HepG2 (cell line): ENCODE measurements around the gene TBC1D1. TPM values are rescaled to one million over a fixed set of nuclear protein-coding genes. Genes with fewer than 3 reads are reported as not detected.

Experiments
- ATAC-seq: fragments of 200-7000 bp; cut with Tn5 transposase; 3 replicates; pipeline ENCODE4 v1.9.1; 2020; ENCODE audit warnings: mild to moderate bottlenecking, moderate library complexity
- BruUV-seq: library from RNA; stranded (reverse); fragments of 400-500 nt; replicated peaks from 2 replicates; lab custom pipeline; 2021; lab: Mats Ljungman, UMichigan
- CTCF ChIA-PET: fragments of 300-600 bp; formaldehyde crosslinking; extraction: SDS; loops from one replicate; lab custom pipeline; 2021; ENCODE audit warnings: low total read pairs, inconsistent platforms, low intra/inter-chr PET ratio; lab: Yijun Ruan, JAX
- POLR2A ChIA-PET: fragments of 350-600 bp; sonication (Branson Sonifier 250); formaldehyde crosslinking; loops from one replicate; lab custom pipeline; 2020; ENCODE audit warnings: antibody characterized with exemption, inconsistent platforms; lab: Yijun Ruan, JAX
- DNase-seq: peaks from one replicate; pipeline ENCODE4 v3.0.0-alpha.2; 2015; ENCODE audit warnings: low spot score
- FAIRE-seq: peaks from 3 replicates; lab custom pipeline; 2011; peaks lifted over from hg19 to GRCh38; lab: Jason Lieb, UNC
- H2AFZ ChIP-seq: one replicate; pipeline ENCODE4 v1.6.1; 2011; ENCODE audit warnings: low read length, inconsistent platforms
- H3K27ac ChIP-seq: fragments of 300-600 bp; 3 replicates; pipeline ENCODE4 v1.8.0; 2011; ENCODE audit warnings: mixed run types, mild to moderate bottlenecking, mixed read lengths, low read length, inconsistent platforms; ENCODE audit not compliant: insufficient read depth; ENCODE audit errors: extremely low read length
- H3K27me3 ChIP-seq, 2 experiments: fragments of 200-600 bp in 1 of 2; 2 replicates in 1 of 2; 3 replicates in 1 of 2; pipeline versions ENCODE4 v1.6.0 to v1.8.0; 2011; ENCODE audit warnings: low read length in 2 of 2, mild to moderate bottlenecking in 2 of 2, moderate library complexity in 2 of 2, inconsistent platforms in 1 of 2; ENCODE audit not compliant: insufficient read depth in 2 of 2, control insufficient read depth in 1 of 2
- H3K36me3 ChIP-seq, 2 experiments: fragments of 200-600 bp in 1 of 2; replicated peaks in 1 of 2; 2 replicates in 1 of 2; 3 replicates in 1 of 2; pipeline versions ENCODE4 v1.5.1 to v1.8.0; 2011; ENCODE audit warnings: low read length in 2 of 2, inconsistent platforms in 1 of 2; ENCODE audit not compliant: insufficient read depth in 2 of 2, control insufficient read depth in 1 of 2
- H3K4me1 ChIP-seq: 2 replicates; pipeline ENCODE4 v1.5.1; 2012; ENCODE audit warnings: low read length, inconsistent platforms; ENCODE audit not compliant: insufficient read depth
- H3K4me2 ChIP-seq: 2 replicates; pipeline ENCODE4 v1.6.0; 2011; ENCODE audit warnings: low read depth, low read length, inconsistent platforms
- H3K4me3 ChIP-seq, 3 experiments: fragments of 200-600 bp in 1 of 3; sonication (generic), shearing (Covaris generic) in 1 of 3; replicated peaks in 1 of 3; 2 replicates each; pipeline ENCODE4 v1.5.1; 2011 to 2016; ENCODE audit warnings: low read length in 3 of 3, inconsistent platforms in 2 of 3, low read depth in 2 of 3, mild to moderate bottlenecking in 2 of 3, control low read depth in 1 of 3, mixed read lengths in 1 of 3; ENCODE audit not compliant: insufficient read depth in 1 of 3
- H3K79me2 ChIP-seq: one replicate; pipeline ENCODE4 v1.6.1; 2011; ENCODE audit warnings: low read length, inconsistent platforms; ENCODE audit not compliant: insufficient read depth
- H3K9ac ChIP-seq: 2 replicates; pipeline ENCODE4 v1.6.0; 2011; ENCODE audit warnings: mild to moderate bottlenecking, low read depth, low read length, inconsistent platforms; ENCODE audit not compliant: insufficient read depth
- H3K9me3 ChIP-seq: 2 replicates; pipeline ENCODE4 v1.5.1; 2012; ENCODE audit warnings: mild to moderate bottlenecking, low read length
- H4K20me1 ChIP-seq: 2 replicates; pipeline ENCODE4 v1.6.0; 2011; ENCODE audit warnings: inconsistent platforms, mild to moderate bottlenecking, low read length, moderate library complexity; ENCODE audit not compliant: insufficient read depth
- MIER3 ChIP-seq: IDR thresholded peaks from 2 replicates; pipeline ENCODE4 v1.6.1; 2016; ENCODE audit warnings: missing compliant biosample characterization, borderline replicate concordance
- REL ChIP-seq: sonication (generic); formaldehyde crosslinking; conservative IDR thresholded peaks from 2 replicates; pipeline ENCODE4 v1.8.0; 2022; ENCODE audit warnings: mild to moderate bottlenecking, missing genetic modification reagents, moderate library complexity
- ZMYM4 ChIP-seq: sonication (generic); formaldehyde crosslinking; IDR thresholded peaks from 2 replicates; pipeline ENCODE4 v1.8.1; 2023; ENCODE audit warnings: mild to moderate bottlenecking, missing genetic modification reagents
- ZNF136 ChIP-seq: sonication (generic); formaldehyde crosslinking; IDR thresholded peaks from 2 replicates; pipeline ENCODE4 v1.8.1; 2022; ENCODE audit warnings: low read depth, mild to moderate bottlenecking, moderate library complexity, missing genetic modification reagents
- ZNF17 ChIP-seq: sonication (generic); formaldehyde crosslinking; IDR thresholded peaks from 2 replicates; pipeline ENCODE4 v1.5.0; 2020; ENCODE audit warnings: mild to moderate bottlenecking, missing genetic modification reagents
- ZNF451 ChIP-seq: sonication (generic); formaldehyde crosslinking; IDR thresholded peaks from 2 replicates; pipeline ENCODE4 v1.5.0; 2020; ENCODE audit warnings: mild to moderate bottlenecking, missing genetic modification reagents
- ZNF598 ChIP-seq: sonication (generic); formaldehyde crosslinking; IDR thresholded peaks from 2 replicates; pipeline ENCODE4 v1.5.1; 2020; ENCODE audit warnings: mild to moderate bottlenecking, missing genetic modification reagents, borderline replicate concordance
- ZNF660 ChIP-seq: sonication (generic); formaldehyde crosslinking; IDR thresholded peaks from 2 replicates; pipeline ENCODE4 v1.5.1; 2020; ENCODE audit warnings: mild to moderate bottlenecking, low read depth, missing genetic modification reagents, borderline replicate concordance
- ZNF792 ChIP-seq: IDR thresholded peaks from 2 replicates; pipeline ENCODE4 v1.6.1; 2016
- WGBS: methylation state at CpG from one replicate; pipeline ENCODE4 v1.1.6; 2017; ENCODE audit warnings: low lambda C conversion rate; 5-methylcytosine and 5-hydroxymethylcytosine counted together
- in situ Hi-C: cut with HindIII; loops from 2 replicates; pipeline ENCODE4 v1.10.0; 2017; ENCODE audit warnings: low pct_unique_long_range_greater_than_20kb; ENCODE audit not compliant: extremely low pct_ligation_motif_present
- intact Hi-C: fragments of 100-400 bp; cut with micrococcal nuclease; formaldehyde crosslinking; loops from one replicate; pipeline ENCODE4 v1.10.0; 2022; ENCODE audit not compliant: unreplicated experiment
- polyA plus RNA-seq, 8 experiments: library from polyadenylated mRNA; depleted of rRNA in 3 of 8; stranded (reverse) in 7 of 8; unstranded in 1 of 8; fragments of >200 nt; fragmentation: Illumina TruSeq in 4 of 8; extraction: Trizol in 4 of 8; gene quantifications; 2 replicates each; pipeline versions ENCODE4 v1.2.1 to v1.2.3, GENCODE V29; 2011 to 2016; ENCODE audit warnings: low read depth in 4 of 8, missing spikeins in 1 of 8, mixed read lengths in 1 of 8; ENCODE audit not compliant: insufficient read depth in 1 of 8
- total RNA-seq, 5 experiments: library from RNA; depleted of rRNA; stranded (reverse); fragments of >200 nt; fragmentation: Illumina TruSeq; extraction: Trizol; gene quantifications; 2 replicates each; pipeline ENCODE4 v1.2.3, GENCODE V29; 2016; ENCODE audit warnings: low read depth in 1 of 5
- TF ChIP-seq, protein P1 (sequence below): sonication (generic); formaldehyde crosslinking; IDR thresholded peaks from 2 replicates; pipeline ENCODE4 v1.5.1; 2020; ENCODE audit warnings: missing genetic modification reagents, mild to moderate bottlenecking, borderline replicate concordance
- TF ChIP-seq, protein P2 (sequence below): sonication (generic); formaldehyde crosslinking; IDR thresholded peaks from 2 replicates; pipeline ENCODE4 v1.8.0; 2022; ENCODE audit warnings: mild to moderate bottlenecking, missing genetic modification reagents, moderate library complexity

The TBC1D1 gene
- total and polyA plus RNA-seq, 2 of the 13 experiments (the other 11 are each of a cell fraction or from before 2014, with no cell fraction given) = 37.3 to 62.8 TPM

DNA sequence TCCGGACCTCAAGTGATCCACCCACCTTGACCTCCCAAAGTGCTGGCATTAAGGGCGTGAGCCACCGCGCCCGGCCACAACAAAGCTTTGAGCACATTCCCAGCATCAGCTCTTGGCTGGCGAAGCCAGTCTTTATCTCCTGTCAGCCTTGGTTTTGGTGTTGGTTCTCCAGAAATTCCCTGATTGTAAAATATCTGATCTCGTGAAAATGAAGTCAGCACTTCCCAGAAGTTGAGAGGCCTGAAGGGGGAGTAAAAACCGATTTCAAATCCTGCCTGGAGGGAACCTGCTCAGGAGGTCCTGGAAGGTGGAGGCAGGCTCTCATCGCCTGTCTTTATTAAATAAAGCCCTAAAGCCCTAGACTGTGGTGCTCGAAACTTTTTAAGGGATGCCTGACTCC lies 102.9 kb downstream of the TBC1D1 start:
- peaks cover 31% of the 10 kb centered on the region for H3K4me1 ChIP-seq
- no peak overlapping the region for H3K27ac ChIP-seq
- TF ChIP-seq ZNF598 (CRISPR knock-in tag) (no peak), ZNF451 (no peak), ZNF660 (no peak), ZNF17 (CRISPR knock-in tag) (no peak), ZNF792 (CRISPR knock-in tag) (no peak), ZNF136 (CRISPR knock-in tag) (no peak), MIER3 (CRISPR knock-in tag) (no peak), ZMYM4 (CRISPR knock-in tag) (no peak), REL (no peak)
- TF ChIP-seq, protein P1, sequence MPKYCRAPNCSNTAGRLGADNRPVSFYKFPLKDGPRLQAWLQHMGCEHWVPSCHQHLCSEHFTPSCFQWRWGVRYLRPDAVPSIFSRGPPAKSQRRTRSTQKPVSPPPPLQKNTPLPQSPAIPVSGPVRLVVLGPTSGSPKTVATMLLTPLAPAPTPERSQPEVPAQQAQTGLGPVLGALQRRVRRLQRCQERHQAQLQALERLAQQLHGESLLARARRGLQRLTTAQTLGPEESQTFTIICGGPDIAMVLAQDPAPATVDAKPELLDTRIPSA (CRISPR knock-in tag) = no peak
- TF ChIP-seq, protein P2, sequence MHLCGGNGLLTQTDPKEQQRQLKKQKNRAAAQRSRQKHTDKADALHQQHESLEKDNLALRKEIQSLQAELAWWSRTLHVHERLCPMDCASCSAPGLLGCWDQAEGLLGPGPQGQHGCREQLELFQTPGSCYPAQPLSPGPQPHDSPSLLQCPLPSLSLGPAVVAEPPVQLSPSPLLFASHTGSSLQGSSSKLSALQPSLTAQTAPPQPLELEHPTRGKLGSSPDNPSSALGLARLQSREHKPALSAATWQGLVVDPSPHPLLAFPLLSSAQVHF (CRISPR knock-in tag) = no peak
- ChIA-PET POLR2A (no interaction called here), CTCF (no interaction called here)
- no peak overlapping the region for H2AFZ ChIP-seq
- H3K9me3 ChIP-seq = no peaks in the 10 kb centered on the region
- H3K36me3 ChIP-seq = no peaks in the 10 kb centered on the region
- H3K27me3 ChIP-seq = no peaks in the 10 kb centered on the region
- ATAC-seq (no peak), FAIRE-seq (no peak), DNase-seq (no peak)
- peaks cover 4% of the 10 kb centered on the region for H3K79me2 ChIP-seq
- no peaks in the 10 kb centered on the region for H4K20me1 ChIP-seq
- no peak overlapping the region for H3K9ac ChIP-seq
- BruUV-seq = no TSS peak
- no peak overlapping the region for H3K4me2 ChIP-seq
- in situ Hi-C loops (no loop called here), intact Hi-C loops (no loop called here)
- no peak overlapping the region for H3K4me3 ChIP-seq
- WGBS = 96% methylated on average over 8 of the region's 10 CpGs
